ENCODE measurements around the gene RANBP17. TPM values are rescaled to one million over a fixed set of nuclear protein-coding genes. Genes with fewer than 3 reads are reported as not detected.

The RANBP17 gene
- total RNA-seq, 1 experiment from 2014 or later, result 6.0 TPM

GRCh38 chr5:171306166-171306565 lies 444.3 kb downstream of the RANBP17 start:
- ATAC-seq, result no peak
- DNase-seq, result no peak
- Histone ChIP-seq H3K27me3 (ENCODE audit: low read length) (peaks cover 13% of the 10 kb centered on the region), H3K9me3 (ENCODE audit: low read length) (no peaks in the 10 kb centered on the region), H3K36me3 (ENCODE audit: low read depth, low read length) (no peaks in the 10 kb centered on the region), H3K79me2 (ENCODE audit: low read length) (no peaks in the 10 kb centered on the region), H3K4me2 (ENCODE audit: low read length) (no peak overlapping the region), H2AFZ (ENCODE audit: low read length) (no peak overlapping the region), H3K27ac (ENCODE audit: low read length) (no peak overlapping the region), H3K9ac (ENCODE audit: low read length) (no peak overlapping the region), H3K4me3 (ENCODE audit: low read length) (no peak overlapping the region), H3F3A (ENCODE audit: low read length, unreplicated experiment) (no peaks in the 10 kb centered on the region), H4K20me1 (ENCODE audit: low read length) (no peaks in the 10 kb centered on the region), H3K4me1 (ENCODE audit: insufficient read depth, low read length) (peaks cover 4% of the 10 kb centered on the region; the same call in 1 of the 2 replicates), H3K9me2 (replicated peaks; ENCODE audit: low read length) (no peaks in the 10 kb centered on the region)
- CTCF ChIA-PET, result no interaction called here
- TF ChIP-seq EZH2 (IDR thresholded peaks at IDR 0.05; ENCODE audit: low read length, unreplicated experiment), result no peak
- TF ChIP-seq EZH2phosphoT487 (IDR thresholded peaks at IDR 0.05; ENCODE audit: borderline replicate concordance, low read length), result no peak
- TF ChIP-seq CTCF (conservative IDR thresholded peaks at IDR 0.05; ENCODE audit: low read depth, low read length), result no peak
- intact Hi-C loops (cut with micrococcal nuclease), result no loop called here
- POLR2A ChIA-PET (ENCODE audit: unreplicated experiment), result no interaction called here
- no TSS peak for BruUV-seq (replicated peaks)

GRCh38 chr5:171306781-171307591 lies 445.2 kb downstream of the RANBP17 start:
- H3K9me3 ChIP-seq (ENCODE audit: low read length), result no peaks in the 10 kb centered on the region
- H2AFZ ChIP-seq (ENCODE audit: low read length), result no peak overlapping the region
- no peak for TF ChIP-seq CTCF (conservative IDR thresholded peaks at IDR 0.05; ENCODE audit: low read depth, low read length)
- no peak for TF ChIP-seq EZH2phosphoT487 (IDR thresholded peaks at IDR 0.05; ENCODE audit: borderline replicate concordance, low read length)
- no peak for TF ChIP-seq EZH2 (IDR thresholded peaks at IDR 0.05; ENCODE audit: low read length, unreplicated experiment)
- H3K9ac ChIP-seq (ENCODE audit: low read length), result no peak overlapping the region
- no peaks in the 10 kb centered on the region for H3K9me2 ChIP-seq (replicated peaks; ENCODE audit: low read length)
- peaks cover 18% of the 10 kb centered on the region for H3K27me3 ChIP-seq (ENCODE audit: low read length)
- no TSS peak for BruUV-seq (replicated peaks)
- DNase-seq (no peak), ATAC-seq (no peak)
- H3K79me2 ChIP-seq (ENCODE audit: low read length), result no peaks in the 10 kb centered on the region
- no peak overlapping the region for H3K4me3 ChIP-seq (ENCODE audit: low read length)
- ChIA-PET POLR2A (ENCODE audit: unreplicated experiment) (no interaction called here), CTCF (no interaction called here)
- H3K36me3 ChIP-seq (ENCODE audit: low read depth, low read length), result no peaks in the 10 kb centered on the region
- H3K27ac ChIP-seq (ENCODE audit: low read length), result no peak overlapping the region
- H4K20me1 ChIP-seq (ENCODE audit: low read length), result no peaks in the 10 kb centered on the region
- H3F3A ChIP-seq (ENCODE audit: low read length, unreplicated experiment), result no peaks in the 10 kb centered on the region
- H3K4me1 ChIP-seq (ENCODE audit: insufficient read depth, low read length), result peaks cover 7% of the 10 kb centered on the region; the same call in 1 of the 2 replicates
- intact Hi-C loops (cut with micrococcal nuclease), result no loop called here
- H3K4me2 ChIP-seq (ENCODE audit: low read length), result no peak overlapping the region

DNA sequence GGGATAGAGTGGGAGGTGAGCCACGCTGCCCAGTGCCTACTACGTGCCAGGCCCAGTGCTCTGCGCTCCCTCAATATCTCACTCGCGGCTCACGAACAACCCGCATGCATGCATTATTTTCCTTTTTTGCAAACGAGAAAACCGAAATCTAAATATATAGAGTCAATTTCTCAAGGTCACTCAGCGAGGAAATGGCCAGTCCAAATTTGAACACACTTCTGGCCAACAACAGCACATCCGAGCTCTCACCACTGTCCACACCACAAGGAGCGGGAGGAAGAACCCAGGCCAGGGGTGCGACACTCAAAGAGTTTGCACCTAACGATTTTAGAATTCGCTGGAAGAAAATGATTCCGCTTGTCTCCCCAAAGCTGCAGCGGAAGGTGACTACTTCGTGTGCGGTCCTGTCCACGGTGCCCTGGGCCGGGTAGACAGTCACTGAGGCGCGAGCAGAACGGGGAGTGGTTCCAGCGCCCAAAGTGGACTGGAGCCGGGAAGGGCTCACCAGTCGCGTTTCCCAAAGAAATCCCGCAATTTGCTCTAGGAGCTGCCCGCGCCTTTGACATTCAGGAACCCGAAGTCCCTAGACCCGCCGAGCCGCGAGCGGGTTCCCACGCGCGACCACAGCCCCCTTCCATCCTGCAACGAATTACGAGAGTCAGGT lies 446.1 kb downstream of the RANBP17 start:
- H3K27me3 ChIP-seq (ENCODE audit: low read length), result peaks cover 22% of the 10 kb centered on the region
- no peaks in the 10 kb centered on the region for H3K79me2 ChIP-seq (ENCODE audit: low read length)
- intact Hi-C loops (cut with micrococcal nuclease), result no loop called here
- TF ChIP-seq EZH2 (IDR thresholded peaks at IDR 0.05; ENCODE audit: low read length, unreplicated experiment), result no peak
- no peak for TF ChIP-seq EZH2phosphoT487 (IDR thresholded peaks at IDR 0.05; ENCODE audit: borderline replicate concordance, low read length)
- no peak for TF ChIP-seq CTCF (conservative IDR thresholded peaks at IDR 0.05; ENCODE audit: low read depth, low read length)
- ChIA-PET CTCF (no interaction called here), POLR2A (ENCODE audit: unreplicated experiment) (no interaction called here)
- no peaks in the 10 kb centered on the region for H3K9me3 ChIP-seq (ENCODE audit: low read length)
- H3K4me3 ChIP-seq (ENCODE audit: low read length), result no peak overlapping the region
- no peak for DNase-seq
- H3K4me1 ChIP-seq (ENCODE audit: insufficient read depth, low read length), result peaks cover 7% of the 10 kb centered on the region; the same call in 1 of the 2 replicates
- H3K9ac ChIP-seq (ENCODE audit: low read length), result no peak overlapping the region
- no peak overlapping the region for H3K27ac ChIP-seq (ENCODE audit: low read length)
- H3K4me2 ChIP-seq (ENCODE audit: low read length), result no peak overlapping the region
- H4K20me1 ChIP-seq (ENCODE audit: low read length), result no peaks in the 10 kb centered on the region
- no TSS peak for BruUV-seq (replicated peaks)
- no peaks in the 10 kb centered on the region for H3K9me2 ChIP-seq (replicated peaks; ENCODE audit: low read length)
- H3F3A ChIP-seq (ENCODE audit: low read length, unreplicated experiment), result no peaks in the 10 kb centered on the region
- ATAC-seq, result no peak
- no peaks in the 10 kb centered on the region for H3K36me3 ChIP-seq (ENCODE audit: low read depth, low read length)
- no peak overlapping the region for H2AFZ ChIP-seq (ENCODE audit: low read length)
